ENCODE measurements around the gene CTBS.
"Not testable (repeated sequence)": the region's sequence is repeated elsewhere in the genome, so short reads cannot be mapped to it uniquely, and the experiment has no call there.

DNA sequence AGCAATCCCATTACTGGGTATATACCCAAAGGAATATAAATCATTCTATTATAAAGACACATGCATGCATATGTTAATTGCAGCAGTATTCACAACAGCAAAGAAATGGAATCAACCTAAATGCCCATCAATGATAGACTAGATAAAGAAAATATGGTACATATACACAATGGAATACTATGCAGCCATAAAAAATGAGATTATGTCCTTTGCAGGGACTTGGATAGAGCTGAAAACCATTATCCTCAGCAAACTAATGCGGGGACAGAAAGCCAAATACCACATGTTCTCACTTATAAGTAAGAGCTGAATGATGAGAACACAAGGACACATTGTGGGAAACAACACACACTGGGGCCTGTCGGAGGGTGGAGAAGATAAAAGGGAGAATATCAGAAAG is 20.7 kb upstream of the CTBS start:
- not testable (repeated sequence) for TF ChIP-seq POLR2A (IDR thresholded peaks at IDR 0.05)
- TF ChIP-seq, protein P1, sequence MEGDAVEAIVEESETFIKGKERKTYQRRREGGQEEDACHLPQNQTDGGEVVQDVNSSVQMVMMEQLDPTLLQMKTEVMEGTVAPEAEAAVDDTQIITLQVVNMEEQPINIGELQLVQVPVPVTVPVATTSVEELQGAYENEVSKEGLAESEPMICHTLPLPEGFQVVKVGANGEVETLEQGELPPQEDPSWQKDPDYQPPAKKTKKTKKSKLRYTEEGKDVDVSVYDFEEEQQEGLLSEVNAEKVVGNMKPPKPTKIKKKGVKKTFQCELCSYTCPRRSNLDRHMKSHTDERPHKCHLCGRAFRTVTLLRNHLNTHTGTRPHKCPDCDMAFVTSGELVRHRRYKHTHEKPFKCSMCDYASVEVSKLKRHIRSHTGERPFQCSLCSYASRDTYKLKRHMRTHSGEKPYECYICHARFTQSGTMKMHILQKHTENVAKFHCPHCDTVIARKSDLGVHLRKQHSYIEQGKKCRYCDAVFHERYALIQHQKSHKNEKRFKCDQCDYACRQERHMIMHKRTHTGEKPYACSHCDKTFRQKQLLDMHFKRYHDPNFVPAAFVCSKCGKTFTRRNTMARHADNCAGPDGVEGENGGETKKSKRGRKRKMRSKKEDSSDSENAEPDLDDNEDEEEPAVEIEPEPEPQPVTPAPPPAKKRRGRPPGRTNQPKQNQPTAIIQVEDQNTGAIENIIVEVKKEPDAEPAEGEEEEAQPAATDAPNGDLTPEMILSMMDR (IDR thresholded peaks at IDR 0.05), result not testable (repeated sequence)
